Measurements from ENCODE around the gene FAH.

FAH gene

GRCh38 chr15:80201256-80202015 lies 48.6 kb downstream of the FAH start:
- no peak for DNase-seq (ENCODE audit: low read depth)

- DNase-seq (ENCODE audit: low read depth) = no peak
These were observed 49.2 kb downstream of the FAH start for GRCh38 chr15:80202016-80202315.

- no peak for DNase-seq (ENCODE audit: low read depth)
These were observed 50.0 kb downstream of the FAH start for GRCh38 chr15:80202641-80203360.

GRCh38 chr15:80203361-80203885 lies 50.6 kb downstream of the FAH start:
- no peak for DNase-seq (ENCODE audit: low read depth)

GRCh38 chr15:80204231-80204630 lies 51.4 kb downstream of the FAH start:
- DNase-seq (ENCODE audit: low read depth) = no peak

GRCh38 chr15:80207887-80208286 lies 55.1 kb downstream of the FAH start:
- peak; percentile 11 for DNase-seq (ENCODE audit: low read depth)

- DNase-seq (ENCODE audit: low read depth) = no peak
These were observed 56.2 kb downstream of the FAH start for GRCh38 chr15:80208758-80209734.

GRCh38 chr15:80210611-80211573 lies 58.1 kb downstream of the FAH start:
- no peak for DNase-seq (ENCODE audit: low read depth)

GRCh38 chr15:80211976-80212375 lies 59.2 kb downstream of the FAH start:
- no peak for DNase-seq (ENCODE audit: low read depth)

- DNase-seq (ENCODE audit: low read depth) = no peak
These were observed 62.1 kb downstream of the FAH start for GRCh38 chr15:80214910-80215309.

- DNase-seq (ENCODE audit: low read depth) = no peak
These were observed 63.3 kb downstream of the FAH start for GRCh38 chr15:80216141-80216540.

GRCh38 chr15:80216911-80217310 lies 64.1 kb downstream of the FAH start:
- no peak for DNase-seq (ENCODE audit: low read depth)

- no peak for DNase-seq (ENCODE audit: low read depth)
These were observed 64.6 kb downstream of the FAH start for GRCh38 chr15:80217327-80217900.

GRCh38 chr15:80219955-80220354 lies 67.2 kb downstream of the FAH start:
- DNase-seq (ENCODE audit: low read depth) = no peak

GRCh38 chr15:80228959-80229610 lies 76.3 kb downstream of the FAH start:
- peak; percentile 35 for DNase-seq (ENCODE audit: low read depth)

- DNase-seq (ENCODE audit: low read depth) = no peak
These were observed 78.6 kb downstream of the FAH start for GRCh38 chr15:80231371-80231770.

GRCh38 chr15:80233581-80233980 lies 80.8 kb downstream of the FAH start:
- DNase-seq (ENCODE audit: low read depth) = no peak

GRCh38 chr15:80234883-80235282 lies 82.1 kb downstream of the FAH start:
- peak; percentile 31 for DNase-seq (ENCODE audit: low read depth)

Data from iris pigment epithelial cell (primary cell).